ENCODE results near the gene ANKS4B.

Gene ANKS4B

GRCh38 chr16:21199607-21200218 is 33.8 kb upstream of the ANKS4B start:
- no peak overlapping the region for H3K4me3 ChIP-seq (replicated peaks; ENCODE audit: low read depth, low read length)
- DNase-seq (ENCODE audit: extremely low read depth, low read depth): no peak
- TF ChIP-seq, protein P1, sequence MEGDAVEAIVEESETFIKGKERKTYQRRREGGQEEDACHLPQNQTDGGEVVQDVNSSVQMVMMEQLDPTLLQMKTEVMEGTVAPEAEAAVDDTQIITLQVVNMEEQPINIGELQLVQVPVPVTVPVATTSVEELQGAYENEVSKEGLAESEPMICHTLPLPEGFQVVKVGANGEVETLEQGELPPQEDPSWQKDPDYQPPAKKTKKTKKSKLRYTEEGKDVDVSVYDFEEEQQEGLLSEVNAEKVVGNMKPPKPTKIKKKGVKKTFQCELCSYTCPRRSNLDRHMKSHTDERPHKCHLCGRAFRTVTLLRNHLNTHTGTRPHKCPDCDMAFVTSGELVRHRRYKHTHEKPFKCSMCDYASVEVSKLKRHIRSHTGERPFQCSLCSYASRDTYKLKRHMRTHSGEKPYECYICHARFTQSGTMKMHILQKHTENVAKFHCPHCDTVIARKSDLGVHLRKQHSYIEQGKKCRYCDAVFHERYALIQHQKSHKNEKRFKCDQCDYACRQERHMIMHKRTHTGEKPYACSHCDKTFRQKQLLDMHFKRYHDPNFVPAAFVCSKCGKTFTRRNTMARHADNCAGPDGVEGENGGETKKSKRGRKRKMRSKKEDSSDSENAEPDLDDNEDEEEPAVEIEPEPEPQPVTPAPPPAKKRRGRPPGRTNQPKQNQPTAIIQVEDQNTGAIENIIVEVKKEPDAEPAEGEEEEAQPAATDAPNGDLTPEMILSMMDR (IDR thresholded peaks at IDR 0.05; ENCODE audit: low read depth, low read length, missing control alignments): no peak

DNA sequence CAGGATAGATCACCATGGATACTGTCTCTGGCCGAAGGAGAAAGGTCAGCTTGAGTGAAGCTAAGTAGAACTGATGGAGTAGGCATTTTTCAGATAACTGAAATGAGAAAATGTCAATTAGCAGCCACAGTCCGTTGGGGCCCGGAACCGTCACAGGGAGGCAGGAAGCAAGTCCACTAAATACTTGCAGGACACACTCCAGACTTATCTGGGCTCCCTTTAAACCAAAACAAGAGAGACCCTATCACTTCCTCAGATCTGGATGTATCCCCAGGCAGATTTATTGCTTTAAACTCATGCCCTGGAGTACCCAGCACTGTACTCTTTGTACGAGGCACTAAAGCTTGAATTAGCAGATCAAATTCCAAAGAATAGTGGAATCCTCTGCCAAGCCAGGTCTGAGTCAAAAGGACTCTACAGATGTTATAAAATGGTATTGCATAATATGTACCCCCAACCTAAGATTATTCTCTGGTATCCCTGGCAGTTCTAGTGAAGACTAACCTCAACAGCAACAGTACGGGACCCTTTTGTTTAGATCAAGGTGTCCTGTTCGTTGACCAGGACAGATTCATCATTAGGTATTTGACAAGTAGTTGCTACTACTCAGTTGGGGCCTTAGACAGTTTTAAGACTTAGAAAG is 30.2 kb upstream of the ANKS4B start:
- DNase-seq (ENCODE audit: extremely low read depth, low read depth): no peak
- TF ChIP-seq, protein P1 (IDR thresholded peaks at IDR 0.05; ENCODE audit: low read depth, low read length, missing control alignments): no peak
- H3K4me3 ChIP-seq (replicated peaks; ENCODE audit: low read depth, low read length): no peak overlapping the region

DNA sequence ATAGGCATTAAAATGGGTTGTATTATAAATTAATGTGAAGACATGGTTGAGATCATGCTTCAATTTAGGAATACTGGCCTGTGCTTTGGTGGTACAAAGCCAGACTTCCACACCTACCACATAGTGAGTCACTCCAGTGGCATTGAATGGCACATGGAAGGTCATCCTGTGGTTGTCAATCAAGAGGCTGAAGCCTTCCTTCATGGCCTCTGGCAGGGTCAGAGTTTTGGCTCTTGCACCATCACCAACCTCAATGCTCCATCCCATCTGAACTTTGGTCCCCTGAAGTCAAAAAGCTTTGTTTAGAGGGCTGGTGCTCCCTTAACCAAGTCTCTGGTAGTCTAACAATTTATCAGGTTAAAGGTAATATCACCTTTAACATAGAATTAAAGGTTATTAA is 28.2 kb upstream of the ANKS4B start:
- TF ChIP-seq, protein P1 (IDR thresholded peaks at IDR 0.05; ENCODE audit: low read depth, low read length, missing control alignments): no peak
- no peak for DNase-seq (ENCODE audit: extremely low read depth, low read depth)
- no peak overlapping the region for H3K4me3 ChIP-seq (replicated peaks; ENCODE audit: low read depth, low read length)

- H3K4me3 ChIP-seq (replicated peaks; ENCODE audit: low read depth, low read length): no peak overlapping the region
- TF ChIP-seq, protein P1 (IDR thresholded peaks at IDR 0.05; ENCODE audit: low read depth, low read length, missing control alignments): no peak
- no peak for DNase-seq (ENCODE audit: extremely low read depth, low read depth)
Observed at GRCh38 chr16:21206550-21206949, 26.9 kb upstream of the ANKS4B start.

DNA sequence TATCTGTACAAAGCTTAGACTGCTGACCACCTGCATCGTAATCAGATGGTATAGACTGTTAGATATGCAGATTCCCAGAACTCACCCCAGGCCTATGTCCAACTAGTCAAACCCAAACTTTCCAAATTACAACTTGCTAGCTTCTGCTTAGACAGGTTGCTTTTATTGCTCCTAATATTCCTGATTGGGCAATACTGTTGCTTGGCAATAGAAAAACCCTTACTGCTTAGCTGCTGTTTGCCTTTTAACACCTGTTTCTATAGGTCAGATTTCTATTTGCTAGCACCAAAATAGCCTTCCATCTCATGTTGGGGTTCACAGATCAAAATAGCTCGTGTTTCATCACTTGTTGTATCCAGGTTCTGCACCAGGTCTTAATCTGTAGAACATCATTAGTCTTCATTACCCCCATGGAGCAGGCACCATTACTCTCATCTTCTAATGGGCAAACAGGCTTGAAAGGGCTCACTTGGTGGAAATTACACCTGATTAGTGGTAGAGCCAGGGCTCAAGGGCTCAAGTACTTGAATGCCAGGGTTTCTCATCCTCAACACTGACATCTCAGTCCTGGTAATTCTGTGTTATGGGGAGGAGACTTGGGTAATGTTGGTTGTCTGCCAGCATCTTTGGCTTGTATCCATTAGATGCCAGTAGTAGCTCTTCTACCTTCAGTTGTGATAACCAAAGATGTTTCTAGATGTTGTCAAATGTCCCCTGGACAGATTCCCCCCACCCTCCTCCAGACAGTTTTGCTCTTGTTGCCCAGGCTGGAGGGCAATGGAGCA is 24.9 kb upstream of the ANKS4B start:
- TF ChIP-seq, protein P1 (IDR thresholded peaks at IDR 0.05; ENCODE audit: low read depth, low read length, missing control alignments): no peak
- no peak for DNase-seq (ENCODE audit: extremely low read depth, low read depth)
- no peak overlapping the region for H3K4me3 ChIP-seq (replicated peaks; ENCODE audit: low read depth, low read length)

DNA sequence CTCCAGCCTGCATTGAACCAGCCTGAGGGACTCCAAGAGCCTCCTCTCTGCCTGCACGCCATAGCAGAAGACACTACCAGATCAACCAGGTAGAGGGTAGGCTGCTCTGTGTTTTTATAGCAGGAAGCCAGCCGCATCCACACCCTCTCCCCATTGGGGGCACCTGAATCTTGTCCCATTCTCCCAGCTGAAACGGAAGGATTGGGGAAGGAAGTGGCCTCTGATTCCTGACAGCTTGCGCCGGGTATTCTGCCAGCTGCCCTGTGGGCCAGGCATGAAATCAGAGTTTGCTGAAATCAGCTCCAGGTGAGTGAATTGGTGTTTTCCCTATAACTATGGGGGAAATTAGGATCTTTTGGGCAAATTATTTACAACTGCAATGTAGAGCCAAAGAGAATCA is 22.0 kb upstream of the ANKS4B start, which contains the start of gene ZP2:
TSS of gene ZP2 (minus strand) at position 89 of the 400 bp plus-strand sequence. CDS start at position 62, 27 bp downstream.
- no peak within 1 kb of the TSS for H3K4me3 ChIP-seq (replicated peaks; ENCODE audit: low read depth, low read length)
- DNase-seq (ENCODE audit: extremely low read depth, low read depth): no peak
- TF ChIP-seq, protein P1 (IDR thresholded peaks at IDR 0.05; ENCODE audit: low read depth, low read length, missing control alignments): no peak

Data from HFF-Myc (cell line).